Measurements from ENCODE around the gene TBC1D10A. TPM values are rescaled to one million over a fixed set of nuclear protein-coding genes. Genes with fewer than 3 reads are reported as not detected.

The TBC1D10A gene
- polyA plus RNA-seq, 1 donor (not counting 4 experiments of a cell fraction or from before 2014, with no cell fraction given) = 17.8 TPM

DNA sequence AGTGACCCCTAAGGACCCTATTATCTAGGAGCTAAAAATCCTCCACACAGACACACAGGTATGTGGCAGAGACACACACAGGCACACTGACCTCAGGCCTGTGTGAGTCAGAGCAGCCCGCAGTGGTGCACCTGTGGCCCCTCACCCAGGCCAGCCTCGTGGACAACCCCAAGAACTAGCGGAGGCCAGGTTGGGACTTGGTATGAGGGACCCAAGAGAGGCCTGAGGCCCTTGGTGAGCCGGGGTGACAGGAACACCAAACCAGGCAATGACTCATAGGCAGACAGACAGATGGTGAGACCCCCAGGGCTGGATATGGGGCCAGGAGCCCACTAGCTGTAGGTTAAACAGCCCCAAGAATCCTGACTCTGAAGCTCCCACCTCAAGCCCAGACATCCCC is 43.4 kb downstream of the TBC1D10A start:
- Histone ChIP-seq H3K9me3 (ENCODE audit: control insufficient read depth, low read depth, low read length) (no peaks in the 10 kb centered on the region), H3K79me2 (ENCODE audit: control insufficient read depth, insufficient read depth, low read length) (no peaks in the 10 kb centered on the region), H3K4me1 (ENCODE audit: control insufficient read depth, extremely low read depth, insufficient read depth, low read length) (no peaks in the 10 kb centered on the region), H3K27ac (ENCODE audit: control insufficient read depth, insufficient read depth, low read length) (no peak overlapping the region), H3K9me1 (ENCODE audit: control insufficient read depth, extremely low read depth, insufficient read depth, low read length) (no peaks in the 10 kb centered on the region), H3K9ac (ENCODE audit: control insufficient read depth, extremely low read depth, insufficient read depth, low read length) (no peak overlapping the region), H3K36me3 (ENCODE audit: control insufficient read depth in 2 of 2, extremely low read depth in 1 of 2, insufficient read depth in 2 of 2, low read length in 2 of 2) (peaks cover 0 to 7% of the 10 kb centered on the region in 2 experiments), H4K20me1 (ENCODE audit: control insufficient read depth, extremely low read depth, insufficient read depth, low read length) (no peaks in the 10 kb centered on the region), H3K4me3 (ENCODE audit: control insufficient read depth in 2 of 3, extremely low read depth in 1 of 3, insufficient read depth in 2 of 3, low read depth in 1 of 3, low read length in 3 of 3) (no peak overlapping the region), H3K4me2 (ENCODE audit: control insufficient read depth, extremely low read depth, insufficient read depth, low read depth, low read length) (no peak overlapping the region), H3K27me3 (ENCODE audit: control insufficient read depth, extremely low read depth, insufficient read depth, low read length) (no peaks in the 10 kb centered on the region), H2AFZ (ENCODE audit: control insufficient read depth, low read length) (no peak overlapping the region)
- dilution Hi-C loops (cut with MboI; ENCODE audit: extremely low pct_ligation_motif_present, low sequenced_read_pairs) = no loop called here
- FAIRE-seq = no peak
- no peak for DNase-seq (ENCODE audit: low read depth, low spot score)
- TF ChIP-seq, protein P1, sequence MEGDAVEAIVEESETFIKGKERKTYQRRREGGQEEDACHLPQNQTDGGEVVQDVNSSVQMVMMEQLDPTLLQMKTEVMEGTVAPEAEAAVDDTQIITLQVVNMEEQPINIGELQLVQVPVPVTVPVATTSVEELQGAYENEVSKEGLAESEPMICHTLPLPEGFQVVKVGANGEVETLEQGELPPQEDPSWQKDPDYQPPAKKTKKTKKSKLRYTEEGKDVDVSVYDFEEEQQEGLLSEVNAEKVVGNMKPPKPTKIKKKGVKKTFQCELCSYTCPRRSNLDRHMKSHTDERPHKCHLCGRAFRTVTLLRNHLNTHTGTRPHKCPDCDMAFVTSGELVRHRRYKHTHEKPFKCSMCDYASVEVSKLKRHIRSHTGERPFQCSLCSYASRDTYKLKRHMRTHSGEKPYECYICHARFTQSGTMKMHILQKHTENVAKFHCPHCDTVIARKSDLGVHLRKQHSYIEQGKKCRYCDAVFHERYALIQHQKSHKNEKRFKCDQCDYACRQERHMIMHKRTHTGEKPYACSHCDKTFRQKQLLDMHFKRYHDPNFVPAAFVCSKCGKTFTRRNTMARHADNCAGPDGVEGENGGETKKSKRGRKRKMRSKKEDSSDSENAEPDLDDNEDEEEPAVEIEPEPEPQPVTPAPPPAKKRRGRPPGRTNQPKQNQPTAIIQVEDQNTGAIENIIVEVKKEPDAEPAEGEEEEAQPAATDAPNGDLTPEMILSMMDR (optimal IDR thresholded peaks at IDR 0.05 in 1 of 3, IDR thresholded peaks at IDR 0.05 in 1 of 3, conservative IDR thresholded peaks at IDR 0.05 in 1 of 3; ENCODE audit: extremely low read depth in 1 of 3, insufficient read depth in 2 of 3, low read length in 3 of 3) = no peak
- TF ChIP-seq EZH2 (IDR thresholded peaks at IDR 0.05; ENCODE audit: low read length) = no peak

DNA sequence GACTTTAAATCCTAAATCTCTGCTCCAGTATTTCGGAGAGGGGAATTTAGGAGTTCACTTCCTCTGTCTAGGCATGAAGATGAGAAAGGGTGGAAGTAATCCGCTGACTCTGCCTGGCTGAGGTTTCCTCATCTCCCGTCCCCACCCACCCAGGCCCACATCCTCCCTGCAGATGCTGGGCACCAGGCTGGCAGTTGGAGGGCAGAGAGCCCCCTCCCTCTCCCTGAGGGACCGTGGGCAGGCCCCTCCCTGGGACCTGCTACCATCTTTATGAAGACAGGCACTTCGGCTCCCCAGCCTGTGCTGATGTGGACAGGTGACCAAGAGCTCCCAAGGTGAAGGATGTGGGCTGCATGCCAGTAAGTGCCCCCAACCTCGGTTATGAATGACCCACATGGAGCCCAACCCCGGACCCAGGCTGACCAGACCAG is 44.1 kb downstream of the TBC1D10A start:
- dilution Hi-C loops (cut with MboI; ENCODE audit: extremely low pct_ligation_motif_present, low sequenced_read_pairs) = no loop called here
- DNase-seq (ENCODE audit: low read depth, low spot score) (no peak), FAIRE-seq (no peak)
- H3K4me3 ChIP-seq (ENCODE audit: control insufficient read depth in 2 of 3, extremely low read depth in 1 of 3, insufficient read depth in 2 of 3, low read depth in 1 of 3, low read length in 3 of 3) = no peak overlapping the region
- no peaks in the 10 kb centered on the region for H4K20me1 ChIP-seq (ENCODE audit: control insufficient read depth, extremely low read depth, insufficient read depth, low read length)
- no peaks in the 10 kb centered on the region for H3K27me3 ChIP-seq (ENCODE audit: control insufficient read depth, extremely low read depth, insufficient read depth, low read length)
- no peak overlapping the region for H3K27ac ChIP-seq (ENCODE audit: control insufficient read depth, insufficient read depth, low read length)
- no peak overlapping the region for H2AFZ ChIP-seq (ENCODE audit: control insufficient read depth, low read length)
- no peaks in the 10 kb centered on the region for H3K9me3 ChIP-seq (ENCODE audit: control insufficient read depth, low read depth, low read length)
- peaks cover 0 to 7% of the 10 kb centered on the region in 2 experiments for H3K36me3 ChIP-seq (ENCODE audit: control insufficient read depth in 2 of 2, extremely low read depth in 1 of 2, insufficient read depth in 2 of 2, low read length in 2 of 2)
- H3K9ac ChIP-seq (ENCODE audit: control insufficient read depth, extremely low read depth, insufficient read depth, low read length) = no peak overlapping the region
- H3K9me1 ChIP-seq (ENCODE audit: control insufficient read depth, extremely low read depth, insufficient read depth, low read length) = no peaks in the 10 kb centered on the region
- H3K4me2 ChIP-seq (ENCODE audit: control insufficient read depth, extremely low read depth, insufficient read depth, low read depth, low read length) = no peak overlapping the region
- TF ChIP-seq, protein P1 (optimal IDR thresholded peaks at IDR 0.05 in 1 of 3, IDR thresholded peaks at IDR 0.05 in 1 of 3, conservative IDR thresholded peaks at IDR 0.05 in 1 of 3; ENCODE audit: extremely low read depth in 1 of 3, insufficient read depth in 2 of 3, low read length in 3 of 3) = no peak
- TF ChIP-seq EZH2 (IDR thresholded peaks at IDR 0.05; ENCODE audit: low read length) = no peak
- H3K4me1 ChIP-seq (ENCODE audit: control insufficient read depth, extremely low read depth, insufficient read depth, low read length) = peaks cover 5% of the 10 kb centered on the region
- H3K79me2 ChIP-seq (ENCODE audit: control insufficient read depth, insufficient read depth, low read length) = no peaks in the 10 kb centered on the region

Data from keratinocyte (primary cell).